ENCODE results near the gene CEP85L. TPM values are rescaled to one million over a fixed set of nuclear protein-coding genes. Genes with fewer than 3 reads are reported as not detected.

The CEP85L gene
- total and polyA plus RNA-seq, 2 experiments from 2014 or later, result 9.1 to 10.1 TPM

- ATAC-seq (no peak), DNase-seq (ENCODE audit: low spot score) (no peak)
- H3F3A ChIP-seq (replicated peaks; ENCODE audit: low read depth), result no peaks in the 10 kb centered on the region
- no peak overlapping the region for H3K4me3 Mint-ChIP-seq
- H3K4me2 ChIP-seq, result no peak overlapping the region
- peaks cover 30% of the 10 kb centered on the region for H3K79me2 ChIP-seq (replicated peaks; ENCODE audit: insufficient read depth)
- peaks cover 3% of the 10 kb centered on the region; the same call in 1 of the 2 replicates for H3K9me2 ChIP-seq (ENCODE audit: insufficient read depth)
- H3K36me3 ChIP-seq (ENCODE audit: insufficient read depth), result no peaks in the 10 kb centered on the region
- H3K4me1 ChIP-seq (ENCODE audit: insufficient read depth), result no peaks in the 10 kb centered on the region
- no peaks in the 10 kb centered on the region for H4K20me1 ChIP-seq (replicated peaks; ENCODE audit: insufficient read depth)
- peaks cover 10% of the 10 kb centered on the region; the same call in 2 of the 3 replicates for H3K36me3 Mint-ChIP-seq (ENCODE audit: low read depth)
- H3K27ac ChIP-seq (ENCODE audit: low read depth), result no peak overlapping the region
- H3K9me3 Mint-ChIP-seq, result peaks cover 4% of the 10 kb centered on the region; the same call in 2 of the 3 replicates
- no peak overlapping the region for H2AFZ ChIP-seq
- no peaks in the 10 kb centered on the region for H3K27me3 ChIP-seq (ENCODE audit: insufficient read depth)
- H3K27ac Mint-ChIP-seq, result no peak overlapping the region
- TF ChIP-seq ZNF114 (CRISPR knock-in tag; IDR thresholded peaks at IDR 0.05) (no peak), ZNF462 (CRISPR knock-in tag; IDR thresholded peaks at IDR 0.05) (no peak), CREB1 (CRISPR knock-in tag; IDR thresholded peaks at IDR 0.05; ENCODE audit: low read depth) (no peak), NANOG (IDR thresholded peaks at IDR 0.05; ENCODE audit: borderline replicate concordance) (no peak), JUNB (IDR thresholded peaks at IDR 0.05; ENCODE audit: unreplicated experiment) (no peak), ZNF331 (CRISPR knock-in tag; IDR thresholded peaks at IDR 0.05; ENCODE audit: low read depth) (no peak), POLR2AphosphoS5 (IDR thresholded peaks at IDR 0.05; ENCODE audit: low read depth) (no peak), EZH2phosphoT487 (IDR thresholded peaks at IDR 0.05; ENCODE audit: unreplicated experiment) (no peak), EZH2 (IDR thresholded peaks at IDR 0.05; ENCODE audit: low read depth, unreplicated experiment) (no peak), STAT1 (IDR thresholded peaks at IDR 0.05; ENCODE audit: unreplicated experiment) (no peak)
- TF ChIP-seq, protein P1, sequence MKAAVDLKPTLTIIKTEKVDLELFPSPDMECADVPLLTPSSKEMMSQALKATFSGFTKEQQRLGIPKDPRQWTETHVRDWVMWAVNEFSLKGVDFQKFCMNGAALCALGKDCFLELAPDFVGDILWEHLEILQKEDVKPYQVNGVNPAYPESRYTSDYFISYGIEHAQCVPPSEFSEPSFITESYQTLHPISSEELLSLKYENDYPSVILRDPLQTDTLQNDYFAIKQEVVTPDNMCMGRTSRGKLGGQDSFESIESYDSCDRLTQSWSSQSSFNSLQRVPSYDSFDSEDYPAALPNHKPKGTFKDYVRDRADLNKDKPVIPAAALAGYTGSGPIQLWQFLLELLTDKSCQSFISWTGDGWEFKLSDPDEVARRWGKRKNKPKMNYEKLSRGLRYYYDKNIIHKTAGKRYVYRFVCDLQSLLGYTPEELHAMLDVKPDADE (IDR thresholded peaks at IDR 0.05), result no peak
- TF ChIP-seq, protein P2, sequence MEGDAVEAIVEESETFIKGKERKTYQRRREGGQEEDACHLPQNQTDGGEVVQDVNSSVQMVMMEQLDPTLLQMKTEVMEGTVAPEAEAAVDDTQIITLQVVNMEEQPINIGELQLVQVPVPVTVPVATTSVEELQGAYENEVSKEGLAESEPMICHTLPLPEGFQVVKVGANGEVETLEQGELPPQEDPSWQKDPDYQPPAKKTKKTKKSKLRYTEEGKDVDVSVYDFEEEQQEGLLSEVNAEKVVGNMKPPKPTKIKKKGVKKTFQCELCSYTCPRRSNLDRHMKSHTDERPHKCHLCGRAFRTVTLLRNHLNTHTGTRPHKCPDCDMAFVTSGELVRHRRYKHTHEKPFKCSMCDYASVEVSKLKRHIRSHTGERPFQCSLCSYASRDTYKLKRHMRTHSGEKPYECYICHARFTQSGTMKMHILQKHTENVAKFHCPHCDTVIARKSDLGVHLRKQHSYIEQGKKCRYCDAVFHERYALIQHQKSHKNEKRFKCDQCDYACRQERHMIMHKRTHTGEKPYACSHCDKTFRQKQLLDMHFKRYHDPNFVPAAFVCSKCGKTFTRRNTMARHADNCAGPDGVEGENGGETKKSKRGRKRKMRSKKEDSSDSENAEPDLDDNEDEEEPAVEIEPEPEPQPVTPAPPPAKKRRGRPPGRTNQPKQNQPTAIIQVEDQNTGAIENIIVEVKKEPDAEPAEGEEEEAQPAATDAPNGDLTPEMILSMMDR (conservative IDR thresholded peaks at IDR 0.05; ENCODE audit: low read depth in 2 of 2), result no peak
- TF ChIP-seq, protein P3, sequence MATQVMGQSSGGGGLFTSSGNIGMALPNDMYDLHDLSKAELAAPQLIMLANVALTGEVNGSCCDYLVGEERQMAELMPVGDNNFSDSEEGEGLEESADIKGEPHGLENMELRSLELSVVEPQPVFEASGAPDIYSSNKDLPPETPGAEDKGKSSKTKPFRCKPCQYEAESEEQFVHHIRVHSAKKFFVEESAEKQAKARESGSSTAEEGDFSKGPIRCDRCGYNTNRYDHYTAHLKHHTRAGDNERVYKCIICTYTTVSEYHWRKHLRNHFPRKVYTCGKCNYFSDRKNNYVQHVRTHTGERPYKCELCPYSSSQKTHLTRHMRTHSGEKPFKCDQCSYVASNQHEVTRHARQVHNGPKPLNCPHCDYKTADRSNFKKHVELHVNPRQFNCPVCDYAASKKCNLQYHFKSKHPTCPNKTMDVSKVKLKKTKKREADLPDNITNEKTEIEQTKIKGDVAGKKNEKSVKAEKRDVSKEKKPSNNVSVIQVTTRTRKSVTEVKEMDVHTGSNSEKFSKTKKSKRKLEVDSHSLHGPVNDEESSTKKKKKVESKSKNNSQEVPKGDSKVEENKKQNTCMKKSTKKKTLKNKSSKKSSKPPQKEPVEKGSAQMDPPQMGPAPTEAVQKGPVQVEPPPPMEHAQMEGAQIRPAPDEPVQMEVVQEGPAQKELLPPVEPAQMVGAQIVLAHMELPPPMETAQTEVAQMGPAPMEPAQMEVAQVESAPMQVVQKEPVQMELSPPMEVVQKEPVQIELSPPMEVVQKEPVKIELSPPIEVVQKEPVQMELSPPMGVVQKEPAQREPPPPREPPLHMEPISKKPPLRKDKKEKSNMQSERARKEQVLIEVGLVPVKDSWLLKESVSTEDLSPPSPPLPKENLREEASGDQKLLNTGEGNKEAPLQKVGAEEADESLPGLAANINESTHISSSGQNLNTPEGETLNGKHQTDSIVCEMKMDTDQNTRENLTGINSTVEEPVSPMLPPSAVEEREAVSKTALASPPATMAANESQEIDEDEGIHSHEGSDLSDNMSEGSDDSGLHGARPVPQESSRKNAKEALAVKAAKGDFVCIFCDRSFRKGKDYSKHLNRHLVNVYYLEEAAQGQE (IDR thresholded peaks at IDR 0.05; ENCODE audit: unreplicated experiment), result no peak
- H3K4me3 ChIP-seq, result no peak overlapping the region
- H3K4me1 Mint-ChIP-seq, result no peaks in the 10 kb centered on the region
- H3K27me3 Mint-ChIP-seq (ENCODE audit: insufficient read depth, low read depth, poor library complexity), result peaks cover 3% of the 10 kb centered on the region
These were observed 40.1 kb downstream of the CEP85L start for GRCh38 chr6:118611334-118611733.
